Heart left ventricle (tissue), 13 donors: Measurements from ENCODE around the gene PRKX.

ENCODE experiments used
- POLR2A ChIP-seq, 2 donors: fragments of 450-650 bp; IDR thresholded peaks; one replicate each; pipeline ENCODE4 v1.6.1; 2017; ENCODE audit warnings: antibody characterized with exemption in 2 of 2, mild to moderate bottlenecking in 2 of 2, moderate library complexity in 2 of 2
- TF ChIP-seq, protein P1 (sequence below), 12 donors: fragments of 200-600 bp; sonication (generic) in 4 of 12; IDR thresholded peaks; one replicate each; pipeline versions ENCODE4 v1.5.0 to v1.8.0; 2018 to 2022; ENCODE audit warnings: antibody characterized with exemption in 12 of 12, mild to moderate bottlenecking in 5 of 12
- donor health status: ischemic (EF 13 %, LVEDD 7.1; RV severe dilation, severe dysfunction).
- donor health status: DM: no; HTN: yes; CAD: no.
- donor health status: DM: no; HTN: no; CAD: no.
- donor health status: ischemic (EF 25% LVEDD 6.9; RV normal size, moderate dysfunction).
- donor health status: ischemic (EF 25% LVEDD 5.7; RV mildly dilated, moderate dysfunction).
- donor health status: ischemic (EF 35%, LVEDD 5.7; RV mildly dilated, moderate dysfunction).
- donor health status: nonischemic (EF 11% LVEDD 7.7; RV severe dilation, severe dysfunction).
- donor health status: DM: yes; HTN: yes; CAD: no.
- donor health status: PGD.
- donor health status: ischemic (EF 29% LVEDD 5.4; RV normal size, mild dysfunction).
- donor health status: nonischemic (EF 23%, LVEDD 6.1; RV moderate dilation, normal function).

DNA sequence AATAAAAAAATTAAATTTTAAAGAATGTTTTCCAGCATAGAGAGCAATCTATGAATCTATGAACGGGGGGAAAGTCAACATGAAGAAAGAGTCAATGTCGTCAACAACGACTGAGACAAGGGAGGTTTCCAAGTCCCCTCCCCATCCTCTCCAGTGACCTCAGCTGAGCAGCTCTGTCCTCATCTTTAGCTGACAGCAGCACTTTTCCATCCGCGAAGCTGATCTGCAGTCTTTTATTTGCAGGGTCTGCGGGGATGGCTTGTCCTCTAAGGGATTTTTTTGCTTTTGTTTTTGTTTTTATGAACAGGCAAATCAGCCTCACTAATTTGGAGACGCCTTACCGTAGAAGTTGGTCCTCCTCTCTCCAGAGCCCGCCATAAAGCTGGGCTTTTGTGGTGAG, 46.5 kb downstream of the PRKX start:
- TF ChIP-seq, protein P1, sequence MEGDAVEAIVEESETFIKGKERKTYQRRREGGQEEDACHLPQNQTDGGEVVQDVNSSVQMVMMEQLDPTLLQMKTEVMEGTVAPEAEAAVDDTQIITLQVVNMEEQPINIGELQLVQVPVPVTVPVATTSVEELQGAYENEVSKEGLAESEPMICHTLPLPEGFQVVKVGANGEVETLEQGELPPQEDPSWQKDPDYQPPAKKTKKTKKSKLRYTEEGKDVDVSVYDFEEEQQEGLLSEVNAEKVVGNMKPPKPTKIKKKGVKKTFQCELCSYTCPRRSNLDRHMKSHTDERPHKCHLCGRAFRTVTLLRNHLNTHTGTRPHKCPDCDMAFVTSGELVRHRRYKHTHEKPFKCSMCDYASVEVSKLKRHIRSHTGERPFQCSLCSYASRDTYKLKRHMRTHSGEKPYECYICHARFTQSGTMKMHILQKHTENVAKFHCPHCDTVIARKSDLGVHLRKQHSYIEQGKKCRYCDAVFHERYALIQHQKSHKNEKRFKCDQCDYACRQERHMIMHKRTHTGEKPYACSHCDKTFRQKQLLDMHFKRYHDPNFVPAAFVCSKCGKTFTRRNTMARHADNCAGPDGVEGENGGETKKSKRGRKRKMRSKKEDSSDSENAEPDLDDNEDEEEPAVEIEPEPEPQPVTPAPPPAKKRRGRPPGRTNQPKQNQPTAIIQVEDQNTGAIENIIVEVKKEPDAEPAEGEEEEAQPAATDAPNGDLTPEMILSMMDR (IDR thresholded peaks at IDR 0.05), result no peak
- TF ChIP-seq POLR2A (IDR thresholded peaks at IDR 0.05), result no peak
